HEK293 (cell line): Measurements from ENCODE around the gene SDC3.

Source experiments
- CTCF ChIA-PET: fragments of 350-600 bp; formaldehyde crosslinking; extraction: SDS; loops from one replicate; lab custom pipeline; 2021; ENCODE audit warnings: antibody characterized with exemption; lab: Yijun Ruan, JAX
- POLR2A ChIA-PET: fragments of 300-600 bp; formaldehyde crosslinking; extraction: SDS; loops from one replicate; lab custom pipeline; 2020; ENCODE audit warnings: antibody characterized with exemption, inconsistent platforms; lab: Yijun Ruan, JAX
- H3K27ac ChIP-seq: fragments of 200-500 bp; sonication (Bioruptor generic); 2 replicates; pipeline ENCODE4 v1.5.1; 2014; ENCODE audit warnings: low read depth, low read length, control low read depth, inconsistent platforms; ENCODE audit errors: extremely low read depth
- H3K36me3 ChIP-seq, 2 experiments: fragments of 200-500 bp in 1 of 2; sonication (Bioruptor generic) in 1 of 2; 1 replicate in 1 of 2; 2 replicates in 1 of 2; pipeline ENCODE4 v1.5.1; 2014 to 2017; ENCODE audit warnings: inconsistent platforms in 2 of 2, low read length in 2 of 2; ENCODE audit not compliant: control insufficient read depth in 2 of 2, insufficient read depth in 1 of 2
- H3K4me1 ChIP-seq: fragments of 200-500 bp; sonication (Bioruptor generic); 2 replicates; pipeline ENCODE4 v1.5.1; 2014; ENCODE audit warnings: mild to moderate bottlenecking, low read length, inconsistent platforms; ENCODE audit not compliant: control insufficient read depth, insufficient read depth
- H3K4me3 ChIP-seq: 2 replicates; pipeline ENCODE4 v1.5.1; 2011; ENCODE audit warnings: low read depth, mild to moderate bottlenecking, control low read depth, low read length, moderate library complexity
- H3K9me3 ChIP-seq: fragments of 200-500 bp; sonication (Bioruptor generic); 2 replicates; pipeline ENCODE4 v1.5.1; 2014; ENCODE audit warnings: low read depth, low read length, inconsistent platforms; ENCODE audit not compliant: control insufficient read depth, insufficient read depth
- ATF2 ChIP-seq: fragments of 450-650 bp; formaldehyde crosslinking; IDR thresholded peaks from 2 replicates; pipeline ENCODE4 v1.5.1; 2016; ENCODE audit warnings: missing biosample characterization, missing genetic modification characterization, low read depth
- BCL11B ChIP-seq: fragments of 450-650 bp; formaldehyde crosslinking; IDR thresholded peaks from 2 replicates; pipeline ENCODE4 v1.5.1; 2016; ENCODE audit warnings: low read depth, missing biosample characterization, missing genetic modification characterization
- HOXC10 ChIP-seq: sonication (generic); formaldehyde crosslinking; IDR thresholded peaks from 2 replicates; pipeline ENCODE4 v1.8.1; 2023; ENCODE audit warnings: mild to moderate bottlenecking, missing genetic modification reagents
- KLF1 ChIP-seq: fragments of 450-650 bp; formaldehyde crosslinking; IDR thresholded peaks from 2 replicates; pipeline ENCODE4 v1.5.1; 2016; ENCODE audit warnings: missing biosample characterization, missing genetic modification characterization
- KLF7 ChIP-seq: fragments of 450-650 bp; formaldehyde crosslinking; IDR thresholded peaks from 2 replicates; pipeline ENCODE4 v1.5.1; 2016; ENCODE audit warnings: missing biosample characterization, missing genetic modification characterization, borderline replicate concordance
- MEIS1 ChIP-seq: sonication (generic); formaldehyde crosslinking; IDR thresholded peaks from 2 replicates; pipeline ENCODE4 v1.8.1; 2022; ENCODE audit warnings: missing genetic modification reagents, mild to moderate bottlenecking, borderline replicate concordance
- PBX3 ChIP-seq: sonication (generic); formaldehyde crosslinking; IDR thresholded peaks from 2 replicates; pipeline ENCODE4 v1.8.1; 2022; ENCODE audit warnings: mild to moderate bottlenecking, moderate library complexity, missing genetic modification reagents
- PRDM4 ChIP-seq: fragments of 450-650 bp; formaldehyde crosslinking; IDR thresholded peaks from 2 replicates; pipeline ENCODE4 v1.5.1; 2017; ENCODE audit warnings: missing biosample characterization, missing genetic modification characterization
- SP3 ChIP-seq: fragments of 450-650 bp; formaldehyde crosslinking; IDR thresholded peaks from 2 replicates; pipeline ENCODE4 v1.5.1; 2016; ENCODE audit warnings: missing biosample characterization, missing genetic modification characterization
- WT1 ChIP-seq: fragments of 450-650 bp; formaldehyde crosslinking; IDR thresholded peaks from 2 replicates; pipeline ENCODE4 v1.5.1; 2016; ENCODE audit warnings: missing biosample characterization, missing genetic modification characterization
- ZNF133 ChIP-seq: fragments of 450-650 bp; formaldehyde crosslinking; IDR thresholded peaks from 2 replicates; pipeline ENCODE4 v1.5.1; 2016; ENCODE audit warnings: missing biosample characterization, missing genetic modification characterization
- ZNF16 ChIP-seq: fragments of 450-650 bp; formaldehyde crosslinking; IDR thresholded peaks from 2 replicates; pipeline ENCODE4 v1.5.1; 2016; ENCODE audit warnings: low read depth, missing biosample characterization, missing genetic modification characterization
- ZNF26 ChIP-seq: fragments of 450-650 bp; formaldehyde crosslinking; IDR thresholded peaks from 2 replicates; pipeline ENCODE4 v1.5.1; 2016; ENCODE audit warnings: missing biosample characterization, missing genetic modification characterization
- ZNF366 ChIP-seq: fragments of 450-650 bp; formaldehyde crosslinking; conservative IDR thresholded peaks from 2 replicates; pipeline ENCODE4 v1.5.1; 2016; ENCODE audit warnings: missing biosample characterization, missing genetic modification characterization
- ZNF501 ChIP-seq: fragments of 450-650 bp; formaldehyde crosslinking; IDR thresholded peaks from 2 replicates; pipeline ENCODE4 v1.5.1; 2016; ENCODE audit warnings: missing biosample characterization, missing genetic modification characterization
- ZNF544 ChIP-seq: fragments of 450-650 bp; formaldehyde crosslinking; IDR thresholded peaks from 2 replicates; pipeline ENCODE4 v1.5.0; 2017; ENCODE audit warnings: missing biosample characterization, missing genetic modification characterization
- ZNF580 ChIP-seq: fragments of 450-650 bp; formaldehyde crosslinking; IDR thresholded peaks from 2 replicates; pipeline ENCODE4 v1.5.1; 2016; ENCODE audit warnings: missing biosample characterization, missing genetic modification characterization
- ZNF621 ChIP-seq: fragments of 450-650 bp; formaldehyde crosslinking; IDR thresholded peaks from 2 replicates; pipeline ENCODE4 v1.5.1; 2017; ENCODE audit warnings: missing biosample characterization, missing genetic modification characterization
- ZNF670 ChIP-seq: fragments of 450-650 bp; formaldehyde crosslinking; IDR thresholded peaks from 2 replicates; pipeline ENCODE4 v1.5.1; 2016; ENCODE audit warnings: missing biosample characterization, missing genetic modification characterization, low read depth
- ZNF76 ChIP-seq: fragments of 450-650 bp; formaldehyde crosslinking; IDR thresholded peaks from 2 replicates; pipeline ENCODE4; 2016; ENCODE audit warnings: low read depth, missing biosample characterization, missing genetic modification characterization, borderline replicate concordance
- ZNF768 ChIP-seq: fragments of 450-650 bp; formaldehyde crosslinking; IDR thresholded peaks from 2 replicates; pipeline ENCODE4 v1.5.1; 2018; ENCODE audit warnings: missing biosample characterization, mild to moderate bottlenecking, missing genetic modification characterization
- ZSCAN23 ChIP-seq: fragments of 450-650 bp; formaldehyde crosslinking; IDR thresholded peaks from 2 replicates; pipeline ENCODE4 v1.5.1; 2016; ENCODE audit warnings: missing biosample characterization, missing genetic modification characterization
- ZSCAN4 ChIP-seq: fragments of 450-650 bp; formaldehyde crosslinking; IDR thresholded peaks from 2 replicates; pipeline ENCODE4 v1.5.1; 2017; ENCODE audit warnings: missing biosample characterization, missing genetic modification characterization

SDC3 gene

GRCh38 chr1:30905916-30906620 is 2.5 kb downstream of the SDC3 start (continued):
- peak; percentile 71 for TF ChIP-seq ZSCAN4 (tag by site-specific recombination)
- no peak for TF ChIP-seq PBX3 (CRISPR knock-in tag)
- TF ChIP-seq ZNF133, result no peak
- TF ChIP-seq ZSCAN23 (tag by site-specific recombination), result no peak
- no peak for TF ChIP-seq WT1
- TF ChIP-seq ZNF670 (tag by site-specific recombination), result no peak
- TF ChIP-seq ZNF366 (tag by site-specific recombination), result no peak
- TF ChIP-seq BCL11B, result 0 out of 2 replicates have a peak, but pooled peaks have one; percentile 48
- TF ChIP-seq KLF1, result no peak

GRCh38 chr1:30905403-30905802 is 3.2 kb downstream of the SDC3 start:
- Histone ChIP-seq H3K9me3 (no peaks in the 10 kb centered on the region), H3K36me3 (no peaks in the 10 kb centered on the region), H3K4me3 (no peak overlapping the region), H3K4me1 (peaks cover 8% of the 10 kb centered on the region; the same call in 1 of the 2 replicates), H3K27ac (no peak overlapping the region)
- CTCF ChIA-PET, result interaction anchor here (0.7 to 4.8 kb wide), 4 partner anchors 103 to 439 kb away, joined by 4 to 56 read pairs (median 7); no protein-coding TSS in a partner anchor
- POLR2A ChIA-PET, result interaction anchor here (0.7 to 1.2 kb wide), 2 partner anchors 104 to 169 kb away, joined by 3 to 5 read pairs; no protein-coding TSS in a partner anchor
- TF ChIP-seq ZNF621 (tag by site-specific recombination) (no peak), ZNF580 (tag by site-specific recombination) (peak; percentile 47; the same call in 1 of the 2 replicates), ZNF768 (tag by site-specific recombination) (peak; percentile 98), MEIS1 (CRISPR knock-in tag) (no peak), ATF2 (tag by site-specific recombination) (no peak)

- H3K4me3 ChIP-seq, result no peak overlapping the region
- CTCF ChIA-PET, result interaction anchor here (0.7 to 4.8 kb wide), 4 partner anchors 103 to 438 kb away, joined by 4 to 56 read pairs (median 7); no protein-coding TSS in a partner anchor
- POLR2A ChIA-PET, result interaction anchor here (1.2 kb wide), 1 partner anchor 104 kb away, joined by 5 read pairs; no protein-coding TSS in a partner anchor
- H3K27ac ChIP-seq, result no peak overlapping the region
- no peaks in the 10 kb centered on the region for H3K36me3 ChIP-seq
- TF ChIP-seq HOXC10 (CRISPR knock-in tag), result no peak
- no peak for TF ChIP-seq PBX3 (CRISPR knock-in tag)
- no peak for TF ChIP-seq ZNF544 (tag by site-specific recombination)
- TF ChIP-seq ZNF501 (tag by site-specific recombination), result no peak
- no peak for TF ChIP-seq ZNF16
- TF ChIP-seq ZNF76, result no peak
- no peak for TF ChIP-seq PRDM4 (tag by site-specific recombination)
- TF ChIP-seq ZNF26 (tag by site-specific recombination), result no peak
- no peak for TF ChIP-seq KLF7 (tag by site-specific recombination)
- TF ChIP-seq SP3, result no peak
- H3K4me1 ChIP-seq, result peaks cover 8% of the 10 kb centered on the region; the same call in 1 of the 2 replicates
- H3K9me3 ChIP-seq, result no peaks in the 10 kb centered on the region
Measured at GRCh38 chr1:30904962-30905335, 3.6 kb downstream of the SDC3 start.
